Nephron (organoid): ENCODE measurements around the gene NDUFA13.

Source experiments
- H3K27ac Mint-ChIP-seq, 3 experiments: 2 replicates each; pipeline ENCODE4 v1.8.0; 2020; ENCODE audit warnings: mixed read lengths in 3 of 3, mild to moderate bottlenecking in 2 of 3, moderate library complexity in 1 of 3
- H3K27me3 Mint-ChIP-seq: 2 replicates; pipeline ENCODE4 v1.8.0; 2021; ENCODE audit warnings: low read depth, mild to moderate bottlenecking, moderate library complexity, mixed read lengths
- H3K36me3 Mint-ChIP-seq: 2 replicates; pipeline ENCODE4 v1.8.0; 2020; ENCODE audit warnings: low read depth, mixed read lengths
- H3K4me1 Mint-ChIP-seq: 2 replicates; pipeline ENCODE4 v1.8.0; 2020; ENCODE audit warnings: mixed read lengths
- H3K4me3 Mint-ChIP-seq, 3 experiments: 2 replicates each; pipeline ENCODE4 v1.8.0; 2020; ENCODE audit warnings: mild to moderate bottlenecking in 3 of 3, mixed read lengths in 3 of 3, moderate library complexity in 2 of 3
- H3K9me3 Mint-ChIP-seq: 2 replicates; pipeline ENCODE4 v1.8.0; 2020; ENCODE audit warnings: mixed read lengths
- TF ChIP-seq, protein P1 (sequence below), 3 experiments: fragments of 200-600 bp; sonication (generic); IDR thresholded peaks; one replicate each; pipeline ENCODE4 v1.5.0; 2021; ENCODE audit warnings: antibody characterized with exemption in 3 of 3; ENCODE audit not compliant: unreplicated experiment in 3 of 3

The NDUFA13 gene

DNA sequence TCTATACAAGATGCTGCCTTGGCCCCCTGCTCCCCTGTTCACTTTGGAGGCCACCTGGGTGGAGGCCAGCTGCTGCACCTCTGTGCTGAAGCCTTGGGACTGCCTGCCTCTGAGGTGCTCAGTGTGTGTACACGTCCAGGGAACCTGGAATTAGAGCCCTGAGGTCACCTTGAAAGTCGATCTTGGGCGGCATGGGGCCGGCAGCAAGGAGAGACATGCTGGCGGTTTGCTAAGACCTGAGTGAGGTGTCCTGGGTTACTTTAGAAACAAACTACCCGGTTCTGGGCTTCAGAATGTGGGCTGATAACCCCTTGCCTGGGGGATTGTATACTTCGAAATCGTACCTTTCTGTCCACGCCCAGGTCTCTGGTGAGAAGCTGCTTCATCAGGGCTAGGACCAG lies 26.2 kb upstream of the NDUFA13 start:
- H3K36me3 Mint-ChIP-seq: peaks cover 8% of the 10 kb centered on the region
- no peaks in the 10 kb centered on the region for H3K27me3 Mint-ChIP-seq
- H3K27ac Mint-ChIP-seq: peak overlapping the region; percentile 98 to 99 (median 99)
- TF ChIP-seq, protein P1, sequence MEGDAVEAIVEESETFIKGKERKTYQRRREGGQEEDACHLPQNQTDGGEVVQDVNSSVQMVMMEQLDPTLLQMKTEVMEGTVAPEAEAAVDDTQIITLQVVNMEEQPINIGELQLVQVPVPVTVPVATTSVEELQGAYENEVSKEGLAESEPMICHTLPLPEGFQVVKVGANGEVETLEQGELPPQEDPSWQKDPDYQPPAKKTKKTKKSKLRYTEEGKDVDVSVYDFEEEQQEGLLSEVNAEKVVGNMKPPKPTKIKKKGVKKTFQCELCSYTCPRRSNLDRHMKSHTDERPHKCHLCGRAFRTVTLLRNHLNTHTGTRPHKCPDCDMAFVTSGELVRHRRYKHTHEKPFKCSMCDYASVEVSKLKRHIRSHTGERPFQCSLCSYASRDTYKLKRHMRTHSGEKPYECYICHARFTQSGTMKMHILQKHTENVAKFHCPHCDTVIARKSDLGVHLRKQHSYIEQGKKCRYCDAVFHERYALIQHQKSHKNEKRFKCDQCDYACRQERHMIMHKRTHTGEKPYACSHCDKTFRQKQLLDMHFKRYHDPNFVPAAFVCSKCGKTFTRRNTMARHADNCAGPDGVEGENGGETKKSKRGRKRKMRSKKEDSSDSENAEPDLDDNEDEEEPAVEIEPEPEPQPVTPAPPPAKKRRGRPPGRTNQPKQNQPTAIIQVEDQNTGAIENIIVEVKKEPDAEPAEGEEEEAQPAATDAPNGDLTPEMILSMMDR (IDR thresholded peaks at IDR 0.05; ENCODE audit: unreplicated experiment in 3 of 3): no peak
- peak overlapping the region in 2 of 3 experiments; percentile 54 to 60 for H3K4me3 Mint-ChIP-seq
- H3K9me3 Mint-ChIP-seq: no peaks in the 10 kb centered on the region
- peaks cover 57% of the 10 kb centered on the region for H3K4me1 Mint-ChIP-seq

DNA sequence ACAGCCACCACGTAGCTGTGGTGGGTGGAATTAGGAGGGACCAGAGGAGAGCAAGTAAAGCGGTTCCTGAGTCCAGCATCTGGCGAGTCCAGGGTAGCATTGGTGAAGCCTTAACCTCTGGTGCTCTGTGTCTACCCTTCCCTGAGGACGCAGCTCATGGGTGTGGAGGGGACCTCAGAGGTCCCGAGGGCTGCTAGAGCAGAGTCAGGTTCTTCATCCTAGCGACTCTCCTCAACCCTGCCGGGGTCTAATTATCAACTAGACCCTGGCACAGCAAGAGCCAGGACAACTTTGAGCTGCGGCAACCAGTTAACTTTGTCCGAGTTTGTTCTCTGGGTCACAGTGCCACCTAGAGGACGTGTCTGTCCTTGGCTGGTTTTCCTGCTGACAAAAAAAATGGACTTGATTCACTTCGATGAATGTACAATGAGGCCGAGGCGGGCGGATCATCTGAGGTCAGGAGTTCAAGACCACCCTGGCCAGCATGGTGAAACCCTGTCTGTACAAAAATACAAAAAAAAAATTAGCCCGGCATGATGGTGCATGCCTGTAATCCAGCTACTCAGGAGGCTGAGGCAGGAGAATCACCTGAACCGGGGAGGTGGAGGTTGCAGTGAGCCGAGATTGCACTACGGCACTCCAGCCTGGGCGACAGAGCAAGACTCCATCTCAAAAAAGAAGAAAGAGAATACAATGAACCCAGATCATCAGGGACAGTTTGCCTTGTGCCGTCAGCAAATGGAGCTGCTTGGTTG lies 25.6 kb upstream of the NDUFA13 start:
- Mint-ChIP-seq H3K4me1 (peaks cover 51% of the 10 kb centered on the region), H3K9me3 (no peaks in the 10 kb centered on the region), H3K27me3 (no peaks in the 10 kb centered on the region), H3K36me3 (peaks cover 9% of the 10 kb centered on the region), H3K27ac (peak overlapping the region; percentile 98 to 99 (median 99)), H3K4me3 (peak overlapping the region in 2 of 3 experiments; percentile 54 to 60)
- TF ChIP-seq, protein P1 (IDR thresholded peaks at IDR 0.05; ENCODE audit: unreplicated experiment in 3 of 3): peak; percentile 72 to 84 (median 83)

DNA sequence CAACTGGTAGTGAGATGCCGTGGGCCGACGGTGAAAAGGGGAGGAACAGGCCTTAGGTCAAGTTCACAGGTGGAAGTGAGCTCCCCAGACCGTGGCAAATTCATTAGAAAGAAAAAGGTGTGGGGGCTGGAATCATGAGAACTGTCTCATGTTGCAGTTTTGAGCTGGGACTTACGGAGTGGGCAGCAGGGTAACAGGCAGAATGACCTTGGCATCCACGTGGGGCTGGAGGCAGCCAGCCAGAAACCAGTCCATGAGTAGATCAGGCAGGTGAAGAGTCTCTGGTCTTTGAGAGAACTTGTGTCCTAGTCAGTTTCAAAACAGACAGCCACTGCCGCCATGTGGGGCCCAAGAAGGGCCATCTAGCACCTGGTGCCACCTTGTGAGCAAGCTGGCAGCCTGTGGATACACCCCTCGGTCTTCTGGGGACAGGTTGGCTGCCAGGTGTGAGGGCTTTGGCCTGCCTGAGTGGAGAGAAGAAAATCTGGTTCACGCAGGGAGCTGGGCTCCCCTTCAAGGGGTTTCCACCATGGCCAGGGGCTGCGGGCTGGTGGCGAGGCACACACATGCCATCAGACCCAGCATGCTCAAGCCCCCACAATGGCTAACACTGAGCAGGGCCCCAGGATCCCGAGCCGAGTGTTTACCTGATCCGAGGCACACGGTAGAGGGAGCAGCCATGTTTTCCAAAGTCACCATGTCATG lies 24.6 kb upstream of the NDUFA13 start:
- Mint-ChIP-seq H3K4me3 (no peak overlapping the region), H3K36me3 (peaks cover 16% of the 10 kb centered on the region), H3K27me3 (no peaks in the 10 kb centered on the region), H3K9me3 (no peaks in the 10 kb centered on the region), H3K27ac (no peak overlapping the region), H3K4me1 (peaks cover 41% of the 10 kb centered on the region)
- TF ChIP-seq, protein P1 (IDR thresholded peaks at IDR 0.05; ENCODE audit: unreplicated experiment in 3 of 3): no peak

DNA sequence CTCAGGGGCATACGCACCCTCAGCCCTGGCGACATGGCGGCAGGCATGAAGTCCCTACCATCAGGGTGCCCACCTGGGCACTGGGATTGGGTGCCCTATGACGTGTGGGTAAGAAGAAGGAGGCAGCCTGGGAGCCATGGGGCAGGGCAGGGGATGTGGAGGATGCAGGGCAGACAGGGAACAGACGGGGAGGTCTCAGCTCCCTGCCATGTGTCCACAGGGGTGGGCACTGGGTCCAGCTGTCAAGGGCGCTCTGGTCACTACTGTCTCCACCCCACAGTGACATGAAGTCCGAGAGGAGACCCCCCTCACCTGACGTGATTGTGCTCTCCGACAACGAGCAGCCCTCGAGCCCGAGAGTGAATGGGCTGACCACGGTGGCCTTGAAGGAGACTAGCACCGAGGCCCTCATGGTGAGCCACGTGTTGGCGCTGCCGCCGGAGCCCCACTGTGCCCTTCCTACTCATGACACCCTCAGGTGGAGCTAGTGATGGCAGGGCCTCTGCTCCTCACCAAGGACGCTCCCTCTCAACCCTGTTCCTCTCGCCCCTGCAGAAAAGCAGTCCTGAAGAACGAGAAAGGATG lies 23.9 kb upstream of the NDUFA13 start:
- TF ChIP-seq, protein P1 (IDR thresholded peaks at IDR 0.05; ENCODE audit: unreplicated experiment in 3 of 3): no peak
- Mint-ChIP-seq H3K36me3 (peaks cover 21% of the 10 kb centered on the region), H3K4me1 (peaks cover 34% of the 10 kb centered on the region), H3K27ac (peak overlapping the region in 1 of 3 experiments; percentile 34), H3K27me3 (no peaks in the 10 kb centered on the region), H3K4me3 (no peak overlapping the region), H3K9me3 (no peaks in the 10 kb centered on the region)

DNA sequence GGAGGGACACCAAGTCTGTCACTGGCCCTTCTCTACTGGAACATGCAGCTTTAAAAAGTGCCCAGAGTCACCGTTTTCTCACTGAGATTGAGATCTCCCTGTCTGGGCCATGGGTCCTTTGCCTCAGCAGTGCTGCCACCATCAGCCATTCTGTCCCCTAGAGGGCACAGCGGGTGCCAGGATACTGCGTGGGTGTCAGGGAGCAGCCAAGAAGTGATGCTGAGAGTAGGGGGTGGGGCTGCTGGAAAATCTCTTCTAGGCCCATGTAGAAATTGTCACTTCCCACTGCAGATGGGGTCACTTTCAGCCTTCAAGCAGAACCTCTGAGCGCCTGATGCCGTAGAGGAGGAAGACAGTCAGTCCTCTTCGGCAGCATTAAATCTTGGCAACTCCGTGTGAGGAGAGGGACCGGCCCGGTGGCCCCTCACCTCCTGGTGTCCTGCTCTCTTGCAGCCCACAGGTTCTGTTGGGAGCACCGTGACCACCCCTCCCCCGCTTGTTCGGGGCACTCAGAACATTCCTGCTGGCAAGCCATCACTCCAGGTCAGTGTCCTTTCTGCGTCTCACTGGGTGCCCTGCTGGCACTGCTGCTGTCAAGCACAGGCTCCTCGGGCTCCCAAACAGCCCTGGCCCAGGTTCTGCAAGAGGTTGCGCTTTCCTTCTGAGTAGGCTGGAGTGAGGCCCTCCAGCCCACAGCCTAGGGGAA lies 22.0 kb upstream of the NDUFA13 start:
- peaks cover 17% of the 10 kb centered on the region for H3K4me1 Mint-ChIP-seq
- H3K27ac Mint-ChIP-seq: no peak overlapping the region

More for the DNA sequence above, 22.0 kb upstream of the NDUFA13 start:
- peaks cover 25% of the 10 kb centered on the region for H3K36me3 Mint-ChIP-seq
- no peak overlapping the region for H3K4me3 Mint-ChIP-seq
- TF ChIP-seq, protein P1 (IDR thresholded peaks at IDR 0.05; ENCODE audit: unreplicated experiment in 3 of 3): no peak
- no peaks in the 10 kb centered on the region for H3K27me3 Mint-ChIP-seq
- no peaks in the 10 kb centered on the region for H3K9me3 Mint-ChIP-seq
